Stimulated activated naive CD4-positive, alpha-beta T cell (primary cell): ENCODE data around the gene SDK1.

Experiments used
- DNase-seq, 6 experiments: peaks; one replicate each; lab custom pipeline; 2025; lab: John Stamatoyannopoulos, UW

SDK1 gene

GRCh38 chr7:4139656-4140625 is 838.9 kb downstream of the SDK1 start:
- DNase-seq: no peak

GRCh38 chr7:4140933-4141332 is 839.9 kb downstream of the SDK1 start:
- no peak for DNase-seq

GRCh38 chr7:4143006-4143405 is 842.0 kb downstream of the SDK1 start:
- DNase-seq: no peak

- no peak for DNase-seq
These were observed 842.6 kb downstream of the SDK1 start for GRCh38 chr7:4143511-4144171.

DNA sequence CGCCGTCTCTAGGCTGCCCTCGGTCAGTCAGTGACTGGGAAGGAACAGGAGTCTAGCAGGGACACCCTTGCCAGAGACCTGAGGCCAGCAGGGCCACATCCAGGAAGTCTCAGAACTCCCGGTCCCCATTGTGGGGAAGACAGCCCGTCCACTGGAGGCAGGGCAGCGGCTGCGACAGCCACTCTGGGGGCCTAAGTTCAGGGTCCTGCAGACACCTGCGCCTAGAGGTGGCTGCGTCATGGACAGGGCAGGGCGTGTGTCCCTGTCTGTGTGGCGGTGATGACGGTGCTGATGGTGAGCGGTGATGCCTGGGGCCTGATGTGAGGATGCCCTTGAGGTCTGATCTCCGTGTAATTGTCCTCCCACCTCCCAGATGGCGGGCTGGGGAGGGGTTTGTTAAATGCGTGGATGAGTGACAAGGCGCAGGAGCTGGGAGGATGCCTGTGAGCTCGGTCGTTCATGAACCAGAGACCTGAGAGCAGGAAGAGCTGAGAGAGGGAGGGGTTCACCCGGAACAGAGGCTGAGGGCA is 843.2 kb downstream of the SDK1 start:
- no peak for DNase-seq

DNA sequence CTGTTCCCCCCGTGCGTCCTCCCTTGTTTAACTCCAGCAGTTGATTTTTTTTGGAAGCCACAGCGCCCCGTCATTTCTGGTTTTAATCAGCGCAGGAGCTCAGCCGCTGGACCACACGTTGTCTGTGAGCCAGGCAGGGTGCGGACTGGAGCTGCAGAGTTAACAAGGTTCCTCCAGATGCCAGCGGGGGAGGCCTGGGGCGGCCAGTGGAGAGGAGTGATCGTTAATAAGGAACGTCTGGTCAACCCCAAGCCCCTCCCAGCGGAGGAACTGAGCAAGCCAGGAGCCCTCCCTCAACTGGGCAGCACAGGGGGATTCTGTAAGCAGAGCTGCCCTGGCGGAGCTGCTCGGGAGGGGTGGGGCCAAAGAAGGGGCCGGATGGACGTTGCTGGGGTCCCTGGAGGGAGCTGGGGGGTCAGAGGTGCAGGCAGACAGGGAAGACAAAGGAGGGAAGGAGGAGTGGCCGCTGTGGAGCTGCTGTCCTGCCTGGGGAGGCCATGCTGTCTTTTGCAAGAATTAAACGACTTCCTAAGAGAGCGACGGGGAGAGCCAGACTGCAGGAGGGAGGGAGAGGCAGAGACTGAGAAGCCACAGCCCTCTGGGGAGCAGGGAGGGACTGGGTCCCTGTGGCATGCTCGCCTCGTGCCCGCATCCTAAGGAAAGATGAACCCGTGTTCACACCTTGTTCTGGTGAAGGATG is 843.9 kb downstream of the SDK1 start:
- DNase-seq: no peak

DNA sequence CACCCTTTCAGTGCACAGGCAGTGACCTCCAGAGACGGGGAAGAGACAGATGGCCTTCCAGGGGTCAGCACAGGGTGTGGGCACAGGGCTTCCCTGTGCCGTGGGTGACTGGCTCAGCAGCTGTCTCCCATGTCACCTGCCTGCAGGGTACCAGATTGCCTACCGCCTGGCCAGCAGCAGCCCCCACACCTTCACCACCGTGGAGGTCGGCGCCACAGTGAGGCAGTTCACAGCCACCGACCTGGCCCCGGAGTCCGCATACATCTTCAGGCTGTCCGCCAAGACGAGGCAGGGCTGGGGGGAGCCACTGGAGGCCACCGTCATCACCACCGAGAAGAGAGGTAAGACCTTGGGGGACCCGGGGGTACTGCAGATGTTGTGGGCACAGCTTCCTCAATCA is 844.5 kb downstream of the SDK1 start:
- DNase-seq: no peak

- no peak for DNase-seq
These were observed 847.0 kb downstream of the SDK1 start for GRCh38 chr7:4147926-4148620.

DNA sequence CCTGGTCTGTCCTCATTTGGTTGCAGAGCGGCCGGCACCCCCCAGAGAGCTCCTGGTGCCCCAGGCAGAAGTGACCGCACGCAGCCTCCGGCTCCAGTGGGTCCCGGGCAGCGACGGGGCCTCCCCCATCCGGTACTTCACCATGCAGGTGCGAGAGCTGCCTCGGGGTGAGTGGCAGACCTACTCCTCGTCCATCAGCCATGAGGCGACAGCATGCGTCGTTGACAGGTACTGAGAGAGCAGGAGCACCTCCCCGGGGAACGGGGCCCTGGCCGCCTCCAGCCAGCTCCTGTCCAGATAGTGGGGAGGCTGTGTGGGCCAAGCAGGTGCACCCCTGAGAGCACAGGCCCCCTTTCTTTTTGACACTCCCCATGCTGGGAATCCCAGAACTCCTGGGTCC is 848.2 kb downstream of the SDK1 start:
- no peak for DNase-seq

DNA sequence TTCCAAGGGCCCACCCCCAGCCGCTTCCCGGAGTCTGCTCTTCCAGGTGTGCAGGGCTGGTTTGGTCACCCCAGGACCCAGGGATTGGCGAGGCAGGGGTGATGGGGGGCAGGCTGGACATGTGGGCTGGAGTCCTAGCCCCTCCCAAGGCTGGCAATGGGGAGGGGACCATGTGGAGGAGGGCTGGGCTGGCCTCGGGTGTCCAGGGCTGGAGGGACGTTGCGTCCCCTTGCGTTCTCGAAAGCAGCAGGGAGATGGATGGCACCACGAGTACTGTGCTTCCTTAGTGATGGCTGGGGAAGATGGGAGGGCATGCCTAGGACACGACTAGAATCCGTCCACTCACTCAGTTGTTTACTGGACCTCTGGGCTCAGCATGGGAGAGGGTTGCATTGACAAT is 848.6 kb downstream of the SDK1 start:
- no peak for DNase-seq

DNA sequence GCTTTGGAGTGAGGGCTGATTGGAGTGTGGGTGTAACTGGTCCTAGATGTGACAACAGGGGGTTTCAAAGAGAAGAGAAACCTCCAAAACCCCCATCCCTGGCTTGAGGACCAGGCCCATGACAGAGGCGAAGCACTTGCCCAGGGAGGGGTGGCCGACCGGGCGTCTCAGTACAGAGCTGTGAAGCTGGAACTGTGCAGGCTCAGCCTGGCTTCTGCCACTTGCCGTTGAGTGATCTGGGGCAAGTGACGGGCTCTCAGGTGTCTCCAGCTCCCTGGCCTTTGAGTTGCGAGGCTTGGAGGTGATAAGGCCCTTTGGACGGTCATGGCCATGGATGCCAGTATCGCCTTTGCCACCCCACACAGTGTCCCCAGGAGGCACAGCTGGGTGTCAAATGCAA is 849.7 kb downstream of the SDK1 start:
- no peak for DNase-seq

GRCh38 chr7:4151524-4151923 is 850.5 kb downstream of the SDK1 start:
- DNase-seq: no peak

- DNase-seq: no peak
These were observed 851.0 kb downstream of the SDK1 start for GRCh38 chr7:4151926-4152549.

DNA sequence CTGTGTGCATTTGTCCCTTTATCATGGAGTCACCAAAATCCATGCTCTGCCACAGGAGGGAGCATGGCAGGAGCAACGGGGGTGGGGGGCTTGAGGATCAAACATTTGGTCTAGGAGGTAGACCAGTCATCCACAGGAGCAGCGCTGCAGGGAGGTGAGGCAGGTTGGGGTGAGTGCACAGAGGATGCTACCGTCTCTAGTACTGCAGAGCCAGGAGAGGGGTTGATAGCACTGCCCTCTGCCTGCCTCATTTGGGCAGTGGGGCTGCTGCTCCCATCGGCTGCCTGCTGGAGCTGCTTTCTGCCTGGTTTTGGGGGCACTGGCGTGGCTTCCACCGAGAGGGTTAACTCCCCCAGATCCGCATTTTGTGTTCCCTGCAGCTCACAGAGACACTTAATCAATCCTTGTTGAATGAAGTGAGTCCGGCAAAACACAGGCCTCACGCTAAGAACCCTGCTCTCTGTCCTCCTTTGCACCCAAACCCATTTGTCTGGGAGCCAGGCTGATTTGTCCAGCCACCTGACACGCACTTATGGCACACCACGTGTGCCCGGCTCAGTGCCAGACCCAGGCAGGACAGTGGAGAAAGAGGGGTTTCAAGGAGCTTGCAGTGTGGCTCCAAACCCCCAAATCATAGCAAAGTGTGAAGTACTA is 854.0 kb downstream of the SDK1 start:
- DNase-seq: no peak

- DNase-seq: no peak
These were observed 855.1 kb downstream of the SDK1 start for GRCh38 chr7:4156190-4156589.

DNA sequence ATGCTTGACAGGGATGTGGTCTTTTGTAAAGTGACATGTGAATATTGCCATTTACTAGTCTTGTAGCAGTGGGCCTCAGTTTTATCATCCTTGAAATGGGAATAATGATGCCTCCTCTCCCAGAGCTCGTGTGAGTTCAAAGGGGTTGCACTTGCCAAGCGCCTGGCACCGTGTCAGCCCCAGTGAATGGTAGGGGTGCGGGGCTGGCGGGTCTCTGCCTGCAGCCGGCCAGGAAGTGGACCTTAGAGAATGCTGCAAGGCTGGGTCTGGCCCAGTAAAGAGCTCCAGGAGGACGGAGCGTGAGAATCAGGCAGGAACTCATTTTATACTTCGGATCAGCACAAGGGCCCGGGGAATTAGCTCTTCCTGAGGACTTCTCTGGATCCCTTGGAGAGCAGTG is 856.6 kb downstream of the SDK1 start:
- DNase-seq: no peak

- DNase-seq: no peak
These were observed 857.5 kb downstream of the SDK1 start for GRCh38 chr7:4158441-4159153.

DNA sequence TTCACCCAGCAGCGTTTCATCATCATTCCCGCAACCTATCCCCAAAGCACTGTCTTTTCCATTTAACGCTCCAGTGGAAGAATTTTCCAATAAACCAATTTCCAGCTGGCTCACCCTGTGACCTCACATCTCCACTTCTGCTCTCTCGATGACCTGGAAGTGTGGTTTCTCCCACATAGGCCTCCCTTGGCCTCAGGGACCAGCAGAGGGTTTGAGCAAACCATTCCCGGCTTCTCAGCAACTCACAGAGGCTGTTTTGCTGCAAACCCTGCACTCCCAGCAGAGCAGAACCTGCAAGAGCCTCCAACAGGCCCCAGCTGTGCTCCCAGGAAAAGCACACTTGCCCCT is 858.1 kb downstream of the SDK1 start:
- DNase-seq: no peak

GRCh38 chr7:4159761-4160554 is 858.9 kb downstream of the SDK1 start:
- DNase-seq: no peak
